ENCODE measurements around the gene NOX4.
"Not testable (repeated sequence)": the region's sequence is repeated elsewhere in the genome, so short reads cannot be mapped to it uniquely, and the experiment has no call there.

The NOX4 gene

DNA sequence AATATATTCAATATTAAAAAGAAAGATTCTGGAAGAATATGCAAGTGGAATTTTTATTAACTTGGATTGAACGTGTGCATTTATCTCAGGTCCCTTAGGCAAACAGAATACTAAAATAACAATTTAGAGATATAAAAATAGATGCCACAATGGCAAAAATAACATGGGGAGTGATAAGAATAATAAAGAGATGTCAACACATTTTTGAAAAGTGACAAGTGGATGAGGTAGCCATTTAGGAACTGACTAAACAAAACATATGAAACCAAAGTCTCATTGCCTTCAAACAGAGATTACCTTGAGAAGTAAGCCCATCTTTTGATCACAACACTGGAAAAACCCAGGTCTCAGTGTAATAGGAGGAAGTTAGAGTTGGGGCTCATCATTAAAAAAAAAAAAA, 112.2 kb downstream of the NOX4 start:
- not testable (repeated sequence) for DNase-seq

DNA sequence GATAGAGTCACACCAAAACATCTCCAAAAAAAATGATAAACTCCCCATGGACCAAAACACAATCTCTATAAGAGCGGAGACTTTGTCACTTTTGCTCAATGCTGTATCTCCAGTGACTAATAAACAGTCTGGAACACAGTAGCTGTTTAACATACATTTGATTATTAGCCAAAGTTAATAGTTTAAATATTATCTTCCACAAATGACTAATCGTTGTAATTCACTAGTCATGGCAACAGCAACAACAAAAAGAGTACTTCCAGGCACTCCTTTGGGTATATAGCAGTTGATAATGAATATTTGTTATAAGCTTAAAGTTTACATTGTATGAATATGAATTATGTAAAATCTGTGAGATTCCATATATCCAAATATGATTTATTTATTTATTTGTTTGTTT, 121.8 kb downstream of the NOX4 start:
- DNase-seq: not testable (repeated sequence)

DNA sequence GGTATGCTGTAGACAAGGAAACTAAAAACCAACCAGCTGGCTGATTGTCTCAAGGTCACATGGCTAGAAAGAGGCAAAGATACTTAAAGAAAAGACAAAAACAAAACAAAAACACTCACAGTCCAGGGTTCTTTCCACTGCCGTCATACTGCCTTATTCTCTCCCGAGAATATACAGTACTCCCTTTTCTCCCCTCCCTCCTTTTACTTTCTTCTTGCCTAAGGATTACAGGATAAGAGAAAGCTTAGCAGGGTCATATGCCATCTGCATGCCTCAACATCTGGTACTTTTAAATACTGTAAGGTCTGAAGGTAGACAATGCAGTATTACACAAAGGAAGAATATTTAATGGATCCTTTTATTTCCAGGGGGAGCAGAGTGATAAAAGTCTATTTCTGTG, 126.3 kb downstream of the NOX4 start:
- not testable (repeated sequence) for DNase-seq

DNA sequence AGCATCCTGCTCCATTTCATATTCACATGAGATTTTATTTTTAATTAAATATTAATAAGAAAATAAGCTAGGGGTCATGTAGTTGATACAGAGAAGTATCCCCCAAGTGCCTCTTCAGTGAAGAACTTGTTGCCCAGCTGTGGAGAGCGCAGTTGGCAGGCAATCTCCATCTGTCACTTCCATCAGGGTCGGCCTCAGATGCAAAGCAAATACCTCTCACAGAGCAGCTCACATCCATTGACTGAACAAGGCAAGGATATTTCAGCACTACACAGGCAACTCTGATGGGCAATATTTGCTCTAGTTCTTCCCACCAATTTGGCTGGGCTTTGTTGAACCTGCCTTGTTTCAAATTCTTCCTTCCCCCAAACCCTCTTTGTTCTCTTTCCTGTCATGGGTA, 129.4 kb downstream of the NOX4 start:
- DNase-seq: no peak

DNA sequence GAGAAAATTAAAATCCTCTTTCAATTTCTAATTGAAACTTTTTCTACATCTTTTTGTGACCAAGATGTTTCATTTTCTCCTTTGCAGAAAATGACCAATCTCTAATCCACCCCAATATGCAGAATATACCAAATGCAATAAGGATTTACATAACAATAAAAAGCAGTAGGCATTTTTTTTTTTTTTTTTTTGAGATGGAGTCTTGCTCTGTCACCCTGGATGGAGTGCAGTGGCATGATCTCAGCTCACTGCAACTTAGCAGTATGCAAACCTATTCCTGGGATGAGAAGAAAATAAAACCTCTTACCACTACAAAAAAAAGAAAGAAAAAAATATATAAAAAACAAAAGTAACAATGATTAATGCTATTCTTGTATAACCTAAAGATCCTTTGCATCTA, 132.0 kb downstream of the NOX4 start:
- not testable (repeated sequence) for DNase-seq

DNA sequence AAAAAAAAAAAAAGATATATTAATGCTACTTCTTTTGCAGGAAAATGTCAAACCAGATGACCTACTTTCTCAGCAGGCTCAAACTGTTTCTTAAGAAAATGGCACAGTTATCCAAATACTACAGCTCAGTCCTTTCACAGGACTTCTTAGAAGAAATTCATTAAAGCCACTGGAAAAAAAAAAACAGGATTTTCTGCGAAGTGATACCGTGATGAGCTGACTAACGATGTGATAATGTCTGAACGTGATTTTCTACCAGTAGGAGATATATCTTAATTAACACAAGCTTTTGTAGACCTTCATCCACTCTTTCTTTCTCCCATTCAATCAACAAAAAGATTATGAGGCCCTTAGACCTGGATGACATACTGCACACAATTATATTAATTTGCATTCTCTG, 132.4 kb downstream of the NOX4 start:
- DNase-seq: no peak

DNA sequence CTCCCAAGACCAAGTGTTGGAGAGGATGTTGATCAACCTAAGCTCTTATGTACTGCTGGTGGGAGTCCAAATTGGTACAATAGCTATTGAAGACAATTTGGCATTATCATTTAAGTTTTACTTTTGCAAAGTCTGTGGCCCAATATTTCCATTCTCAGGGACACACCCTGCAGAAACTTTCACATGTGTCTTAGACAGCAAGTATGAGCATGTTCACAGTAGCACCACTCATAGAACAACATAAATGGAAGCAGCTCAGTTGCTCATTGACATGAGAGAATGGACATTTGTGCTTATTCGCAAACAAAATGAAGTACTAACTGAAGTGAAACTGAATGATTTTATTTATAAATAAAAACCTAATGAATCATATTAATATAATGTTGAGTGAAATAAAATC, 135.5 kb downstream of the NOX4 start:
- no peak for DNase-seq

DNA sequence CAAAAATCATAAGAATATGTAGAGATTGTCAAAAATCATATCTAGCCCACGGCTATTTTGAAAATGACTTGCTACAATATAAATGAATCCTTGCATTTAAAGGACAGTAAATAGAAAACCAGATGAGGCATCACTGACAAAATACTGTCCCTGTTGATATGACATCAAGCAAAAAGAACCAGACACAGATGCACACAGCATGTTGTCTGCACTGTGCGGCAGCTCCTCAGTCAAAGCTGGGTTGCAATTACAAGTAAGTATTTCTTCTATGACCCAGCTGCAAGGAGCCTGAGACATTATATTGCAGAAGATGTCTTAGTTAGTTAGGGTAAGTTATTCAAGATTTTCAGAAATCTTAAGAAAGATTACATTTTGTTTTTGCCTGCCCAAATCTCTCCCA, 136.7 kb downstream of the NOX4 start:
- not testable (repeated sequence) for DNase-seq

DNA sequence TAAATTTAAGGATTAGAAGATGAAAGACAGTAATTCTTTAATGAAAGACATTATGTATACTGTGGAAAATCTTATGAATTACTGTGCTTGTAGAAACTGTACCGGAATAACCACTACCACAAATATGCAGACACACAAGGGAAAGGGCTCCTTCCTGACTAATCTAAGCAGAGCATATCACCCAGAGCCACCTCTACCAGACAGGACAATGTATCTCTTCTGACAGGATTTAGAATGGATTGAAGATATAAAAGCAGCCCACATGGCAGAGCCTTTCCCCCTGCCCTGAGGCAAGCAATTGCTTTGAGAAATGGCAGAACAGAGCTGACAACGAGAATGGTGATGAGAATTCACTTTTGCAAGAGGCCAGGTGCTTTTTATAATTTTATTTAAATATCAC, 144.1 kb downstream of the NOX4 start:
- DNase-seq: no peak

DNA sequence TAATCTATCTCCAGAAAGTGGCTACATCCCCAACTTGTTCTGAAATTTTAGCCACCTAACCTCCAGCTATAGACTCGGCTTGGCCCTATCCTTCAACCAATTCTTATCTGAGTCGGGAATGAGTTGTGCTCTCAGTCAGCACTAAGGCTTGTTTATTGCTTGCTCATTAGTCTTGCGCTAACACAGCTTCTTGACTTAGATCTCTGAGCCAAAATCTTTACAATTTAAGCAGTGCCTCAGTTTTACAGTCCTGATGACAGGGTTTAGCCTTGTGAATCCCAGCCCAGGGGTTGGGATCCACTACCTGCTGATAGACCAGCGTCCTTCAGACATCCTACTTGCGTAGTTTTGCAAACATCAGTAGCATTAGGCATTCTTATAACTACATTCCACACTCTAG, 144.6 kb downstream of the NOX4 start:
- no peak for DNase-seq

DNA sequence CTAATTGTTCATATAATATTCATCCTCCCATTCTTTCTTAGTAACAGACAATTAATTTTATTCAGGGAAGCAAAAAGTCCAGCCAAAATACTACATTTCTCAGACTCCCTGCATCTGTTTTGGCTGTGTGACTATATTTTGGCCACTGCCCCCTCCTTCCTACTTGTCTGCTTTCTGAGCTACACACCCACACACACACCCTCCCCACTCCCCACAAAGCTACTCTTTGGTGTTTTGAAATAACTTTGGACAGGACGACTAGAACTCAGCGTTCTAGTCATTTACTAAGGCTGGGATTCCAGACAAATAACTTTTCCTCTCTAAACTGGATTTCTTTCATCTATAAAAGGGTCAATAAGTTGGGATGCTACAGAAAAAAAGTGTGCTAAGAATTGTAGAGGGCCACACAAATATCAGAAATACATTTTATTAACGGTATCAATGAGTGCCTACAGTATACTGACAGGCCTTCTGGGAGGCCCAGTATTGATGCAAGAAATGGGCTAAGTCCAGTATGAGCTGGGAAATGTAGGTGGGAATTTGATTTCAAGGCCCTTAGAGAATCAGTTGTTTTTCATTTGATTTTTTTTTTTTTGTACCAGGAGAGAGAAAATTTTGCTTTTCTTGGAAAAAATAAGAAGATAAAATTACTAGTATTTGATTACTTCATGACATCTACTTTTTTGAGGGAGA, 148.1 kb downstream of the NOX4 start:
- DNase-seq: not testable (repeated sequence)

DNA sequence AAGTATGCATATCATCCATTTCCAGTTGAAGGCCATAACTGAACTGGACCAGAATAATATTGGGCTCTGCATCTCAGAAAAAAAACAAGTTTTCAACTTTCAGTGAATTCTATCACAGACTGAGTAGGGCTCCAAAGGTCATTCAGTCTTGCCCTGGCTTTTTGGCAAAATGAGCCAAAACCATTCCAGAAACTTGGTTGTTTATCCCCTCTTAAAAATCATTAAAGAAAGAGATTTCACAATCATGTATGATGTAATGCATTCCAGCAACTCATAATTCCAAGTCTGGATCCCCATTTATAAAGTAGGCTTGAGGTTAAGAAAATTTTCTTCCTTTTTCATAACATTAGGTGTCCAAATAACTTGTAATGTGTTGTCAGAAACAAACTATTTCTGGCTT, 150.7 kb downstream of the NOX4 start:
- DNase-seq: not testable (repeated sequence)

DNA sequence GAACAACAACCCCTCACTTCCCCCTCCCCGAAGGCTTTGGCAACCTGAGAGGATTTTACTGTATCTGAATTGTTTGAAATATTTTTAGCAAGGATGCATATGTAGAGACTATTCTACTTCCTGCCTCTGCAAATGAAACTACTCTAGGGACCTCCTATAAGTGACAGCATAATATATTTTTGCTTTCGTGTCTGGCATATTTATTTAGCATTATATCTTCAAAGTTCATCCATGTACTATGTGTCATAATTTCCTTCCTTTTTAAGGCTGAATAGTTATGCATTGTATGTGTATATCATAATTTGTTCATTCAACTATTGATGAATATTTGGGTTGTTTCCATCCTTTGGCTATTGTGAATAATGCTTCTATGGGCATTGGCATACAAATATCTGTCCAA, 153.1 kb downstream of the NOX4 start:
- DNase-seq: not testable (repeated sequence)

DNA sequence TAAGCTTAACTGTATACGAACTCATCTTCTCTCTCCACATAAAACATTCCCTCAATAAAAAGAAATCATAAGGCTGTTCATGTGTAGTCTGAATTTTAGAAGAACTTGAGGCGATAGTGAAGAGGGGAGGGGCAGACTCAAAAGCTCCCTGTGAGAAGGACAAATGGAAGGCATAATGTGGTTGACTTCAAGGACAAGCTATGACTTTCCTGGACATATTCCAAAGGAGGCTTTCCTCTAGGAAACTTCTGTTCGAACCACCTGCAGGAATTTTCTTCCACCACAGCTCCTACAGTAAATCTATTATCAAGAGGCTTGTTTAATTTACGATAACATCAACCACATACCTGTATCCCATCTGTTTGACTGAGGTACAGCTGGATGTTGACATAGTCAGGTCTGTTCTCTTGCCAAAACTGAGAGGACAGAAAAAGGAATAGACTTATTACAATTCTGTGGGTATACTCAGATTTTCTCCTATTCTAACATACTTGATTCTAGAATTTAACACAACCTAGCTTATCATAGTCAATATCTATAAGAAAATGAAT, 154.0 kb downstream of the NOX4 start:
- DNase-seq: not testable (repeated sequence)

DNA sequence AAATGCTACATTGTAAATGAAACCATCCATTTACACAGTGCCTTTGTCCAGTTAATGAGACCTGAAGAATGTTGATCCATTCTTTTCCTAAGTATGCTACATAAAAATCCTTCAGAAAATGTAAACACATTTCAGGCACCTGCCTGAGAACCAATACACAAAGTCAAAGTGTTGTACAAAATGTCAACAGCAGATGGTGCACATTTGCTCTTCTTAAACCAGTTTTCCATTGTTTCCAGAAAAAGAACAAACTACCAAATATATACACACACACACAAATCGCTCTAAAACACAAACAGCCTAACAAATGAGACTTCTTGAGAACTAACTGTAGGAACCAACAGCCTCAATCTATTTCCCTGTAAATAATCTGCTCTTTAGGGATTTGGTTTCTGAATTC, 157.5 kb downstream of the NOX4 start:
- not testable (repeated sequence) for DNase-seq

DNA sequence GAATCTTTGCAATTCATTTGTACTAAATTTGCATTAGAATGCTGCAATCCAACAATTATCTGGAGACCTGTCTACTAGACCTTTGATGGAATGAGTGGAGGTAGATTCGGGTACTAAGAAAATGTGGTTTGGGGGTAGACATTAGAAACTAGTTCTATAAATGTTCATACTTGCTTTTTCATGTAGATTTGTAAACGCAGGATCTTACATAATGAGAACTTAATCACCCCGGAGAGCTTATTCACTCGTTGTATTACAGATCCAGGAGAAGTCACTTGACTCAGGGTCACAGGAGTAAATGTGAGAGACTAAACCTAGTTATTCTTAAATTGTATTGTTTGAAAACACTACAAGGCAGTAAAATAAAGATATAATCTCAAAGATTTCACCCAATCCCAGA, 159.2 kb downstream of the NOX4 start:
- not testable (repeated sequence) for DNase-seq

DNA sequence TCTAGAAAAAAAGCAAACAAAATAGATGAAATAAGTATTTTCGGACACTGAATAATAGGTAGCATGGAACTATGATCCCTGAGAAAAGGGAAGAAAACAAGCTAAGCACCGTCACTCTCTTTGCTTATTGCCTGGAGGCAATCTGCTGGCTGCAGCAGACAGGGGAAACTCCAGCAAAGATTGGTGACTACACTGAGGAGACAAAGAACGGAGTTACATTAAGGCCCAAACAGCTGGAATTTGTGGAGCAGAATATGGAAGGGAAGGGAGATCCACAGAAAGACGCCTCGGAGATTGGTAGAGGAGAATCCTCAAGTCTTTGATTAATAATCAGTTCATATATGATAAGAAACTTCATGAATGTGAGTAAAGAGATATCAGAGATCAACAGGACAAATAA, 163.3 kb downstream of the NOX4 start:
- no peak for DNase-seq

DNA sequence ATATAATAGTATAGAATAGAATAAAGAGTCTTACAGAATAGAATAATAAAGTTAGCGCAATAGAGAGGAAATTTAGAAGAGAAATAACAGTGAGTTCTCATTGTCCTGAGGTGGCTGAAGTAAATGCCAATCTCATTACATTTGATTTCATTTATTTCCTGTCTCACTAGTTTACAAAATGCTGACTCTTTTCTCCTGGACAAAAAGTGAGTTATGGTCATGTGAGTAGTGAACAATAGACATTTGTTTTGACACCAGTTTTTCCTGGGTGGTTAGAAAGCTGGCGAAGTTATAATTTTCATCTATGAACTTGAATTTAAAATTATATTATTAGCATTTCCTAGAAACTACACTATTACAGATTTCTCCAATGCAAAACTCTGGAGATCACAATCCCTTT, 169.8 kb downstream of the NOX4 start:
- no peak for DNase-seq

DNA sequence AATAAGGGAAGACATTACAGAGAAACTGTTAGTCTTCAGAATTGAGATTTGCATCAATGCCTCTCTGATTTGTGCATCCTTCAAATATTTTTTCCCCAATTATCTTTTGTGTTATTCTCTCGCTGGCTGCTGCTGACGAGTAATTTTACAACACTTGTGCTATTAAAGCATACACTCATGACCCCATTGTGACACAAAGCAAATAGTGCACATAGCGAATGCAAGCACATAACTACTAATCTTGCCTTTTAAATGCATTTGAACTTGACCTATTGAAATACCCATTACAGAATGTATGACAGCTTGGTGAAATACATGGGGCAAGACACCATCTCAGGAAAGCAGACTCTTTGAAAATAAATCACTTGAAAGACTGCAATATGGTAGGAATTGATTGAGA, 180.6 kb downstream of the NOX4 start:
- not testable (repeated sequence) for DNase-seq

DNA sequence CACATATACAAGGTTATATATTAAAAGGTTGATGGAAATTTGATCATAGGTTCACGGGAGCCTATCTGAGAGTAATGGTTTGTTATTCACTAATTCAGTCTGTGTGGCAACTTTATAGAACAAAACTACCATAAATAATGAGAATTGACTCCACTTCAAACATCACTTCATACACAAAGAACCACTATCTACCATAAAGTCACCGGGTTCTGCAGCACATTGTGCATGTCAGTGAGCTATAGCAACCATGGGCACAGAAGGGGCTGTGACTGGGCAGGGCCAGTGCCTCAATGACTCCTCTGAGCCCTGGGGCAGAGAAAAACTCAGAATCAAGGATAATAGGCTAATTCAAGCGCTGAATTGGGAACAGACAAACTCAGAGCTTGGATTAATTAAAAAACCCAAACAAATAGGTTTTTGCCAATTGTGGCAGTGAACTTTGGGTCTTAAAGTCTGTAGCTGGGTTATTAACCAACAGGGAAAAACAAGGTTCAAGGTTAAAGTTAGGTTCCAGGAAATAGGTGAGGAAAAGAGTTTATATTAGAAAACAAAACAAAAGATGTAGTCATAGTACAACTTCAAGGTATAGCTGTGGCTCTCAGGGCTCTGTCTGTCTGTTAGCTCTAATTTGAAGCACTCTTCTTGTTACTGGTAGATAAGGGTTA, 181.7 kb downstream of the NOX4 start:
- not testable (repeated sequence) for DNase-seq

DNA sequence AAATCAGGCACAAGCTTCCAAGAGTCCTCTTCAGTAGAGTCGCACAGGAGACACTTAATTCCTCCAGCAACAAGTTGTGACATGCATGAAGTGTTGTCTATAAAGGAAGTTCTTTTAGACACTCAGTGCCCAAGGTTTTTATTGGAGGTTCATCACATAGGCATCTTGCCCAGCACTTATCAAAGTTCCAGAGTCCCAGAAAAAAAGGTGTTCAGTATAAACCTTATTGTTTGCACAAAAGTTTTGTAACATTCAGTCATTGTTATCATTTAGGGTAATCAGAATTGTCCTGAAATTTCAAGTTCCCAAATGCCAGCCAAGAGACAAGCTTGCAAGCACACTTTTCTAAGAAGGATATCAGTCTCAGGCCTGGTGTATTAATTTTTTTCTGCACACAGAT, 182.9 kb downstream of the NOX4 start:
- DNase-seq: not testable (repeated sequence)

DNA sequence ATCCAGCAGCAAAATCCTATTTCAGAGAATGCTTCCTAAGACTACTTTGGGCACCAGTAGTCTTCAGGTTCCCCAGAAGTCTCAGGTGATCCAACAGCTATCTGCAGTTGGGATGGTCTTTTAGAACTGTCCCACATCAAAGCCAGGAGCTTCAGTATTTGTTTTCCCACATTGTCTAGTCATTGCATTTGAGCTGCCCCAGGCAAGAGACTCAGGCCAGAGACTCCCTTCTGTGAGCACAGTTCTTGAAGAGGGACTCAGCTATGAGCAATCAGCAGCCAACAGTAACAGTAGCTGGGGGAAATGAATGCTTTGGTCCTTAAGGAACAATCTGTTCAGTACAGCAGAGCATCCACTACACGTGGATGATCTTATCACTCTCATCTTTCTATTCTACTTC, 188.1 kb downstream of the NOX4 start:
- DNase-seq: not testable (repeated sequence)

DNA sequence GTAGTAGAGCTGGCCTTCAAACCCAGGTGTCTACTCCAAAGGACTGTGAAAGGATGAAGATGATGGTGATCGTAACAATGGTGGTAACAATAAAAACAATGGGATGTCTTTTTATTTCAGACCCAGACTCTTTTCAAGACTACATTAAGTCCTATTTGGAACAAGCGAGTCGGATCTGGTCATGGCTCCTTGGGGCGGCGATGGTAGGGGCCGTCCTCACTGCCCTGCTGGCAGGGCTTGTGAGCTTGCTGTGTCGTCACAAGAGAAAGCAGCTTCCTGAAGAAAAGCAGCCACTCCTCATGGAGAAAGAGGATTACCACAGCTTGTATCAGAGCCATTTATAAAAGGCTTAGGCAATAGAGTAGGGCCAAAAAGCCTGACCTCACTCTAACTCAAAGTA, 196.2 kb downstream of the NOX4 start:
- DNase-seq: not testable (repeated sequence)

DNA sequence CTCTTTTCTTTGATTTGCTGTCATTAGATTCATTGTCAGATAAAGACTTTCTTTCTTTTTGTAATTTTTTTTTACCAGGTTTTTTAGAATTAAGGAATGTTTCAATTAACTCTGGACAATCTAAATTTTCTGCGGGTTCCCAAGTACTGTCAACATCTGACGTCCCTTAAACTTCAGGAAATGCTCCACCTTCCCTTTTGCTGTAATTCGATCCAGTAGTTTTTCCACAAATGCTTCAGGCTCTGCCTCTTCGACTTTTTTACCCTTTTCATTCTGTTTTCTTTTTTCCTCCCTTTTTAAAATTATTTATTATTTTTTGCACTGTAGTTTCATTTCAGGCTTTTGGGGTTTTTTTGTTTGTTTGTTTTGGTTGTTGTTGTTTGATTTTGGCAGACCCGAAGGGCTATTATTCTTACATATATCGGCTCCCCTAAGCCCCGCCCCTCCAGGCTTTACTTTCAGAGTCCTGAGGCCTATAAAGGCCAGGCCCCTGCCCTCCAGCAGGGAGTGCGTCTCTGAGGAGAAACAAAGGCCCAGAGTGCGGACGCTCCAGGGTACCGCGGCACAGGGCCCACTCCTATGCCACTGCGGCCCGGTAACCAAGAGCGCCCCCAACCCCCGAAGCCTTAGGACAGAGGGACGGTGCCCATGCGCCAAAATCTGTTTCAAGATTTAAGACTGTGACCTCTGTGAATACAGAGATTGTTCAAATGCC, 197.1 kb downstream of the NOX4 start:
- no peak for DNase-seq
